H9 (cell line): ENCODE data around the gene ASS1. TPM values are rescaled to one million over a fixed set of nuclear protein-coding genes. Genes with fewer than 3 reads are reported as not detected.

Source experiments
- DNase-seq: peaks from one replicate; pipeline ENCODE4 v3.0.0-alpha.2; 2017
- H2AFZ ChIP-seq: one replicate; pipeline ENCODE4 v1.6.1; 2013; ENCODE audit warnings: mild to moderate bottlenecking, low read length, control low read depth, moderate library complexity
- H2AK5ac ChIP-seq: 2 replicates; pipeline ENCODE4 v1.6.1; 2013; ENCODE audit warnings: low read length, control low read depth, mixed read lengths; ENCODE audit not compliant: insufficient read length
- H2BK120ac ChIP-seq: one replicate; pipeline ENCODE4 v1.6.1; 2013; ENCODE audit warnings: low read depth, mild to moderate bottlenecking, low read length, control low read depth, inconsistent platforms; ENCODE audit not compliant: poor library complexity, severe bottlenecking
- H2BK12ac ChIP-seq: 2 replicates; pipeline ENCODE4 v1.6.1; 2013; ENCODE audit warnings: low read length, control low read depth, mixed read lengths, low read depth; ENCODE audit not compliant: insufficient read length
- H2BK15ac ChIP-seq: 2 replicates; pipeline ENCODE4 v1.6.1; 2013; ENCODE audit warnings: low read depth, low read length, control low read depth
- H2BK20ac ChIP-seq: one replicate; pipeline ENCODE4 v1.6.1; 2013; ENCODE audit warnings: low read depth, mild to moderate bottlenecking, low read length, control low read depth, inconsistent platforms; ENCODE audit not compliant: poor library complexity, severe bottlenecking
- H2BK5ac ChIP-seq: 2 replicates; pipeline ENCODE4 v1.6.1; 2013; ENCODE audit warnings: low read length, control low read depth, mixed read lengths; ENCODE audit not compliant: insufficient read length
- H3K14ac ChIP-seq: 2 replicates; pipeline ENCODE4 v1.6.1; 2013; ENCODE audit warnings: low read length, control low read depth; ENCODE audit not compliant: insufficient read depth
- H3K18ac ChIP-seq: 2 replicates; pipeline ENCODE4 v1.6.1; 2013; ENCODE audit warnings: low read depth, mild to moderate bottlenecking, mixed read lengths, low read length, control low read depth; ENCODE audit not compliant: insufficient read length
- H3K23ac ChIP-seq: 2 replicates; pipeline ENCODE4 v1.6.1; 2013; ENCODE audit warnings: low read length, control low read depth, mixed read lengths, low read depth; ENCODE audit not compliant: insufficient read length
- H3K23me2 ChIP-seq: 2 replicates; pipeline ENCODE4 v1.6.1; 2013; ENCODE audit warnings: low read depth, mild to moderate bottlenecking, mixed read lengths, low read length, control low read depth; ENCODE audit not compliant: insufficient read length, poor library complexity, severe bottlenecking
- H3K27ac ChIP-seq: 2 replicates; pipeline ENCODE4 v1.5.1; 2013; ENCODE audit warnings: low read length, control low read depth, mixed read lengths, low read depth; ENCODE audit not compliant: insufficient read length
- H3K27me3 ChIP-seq: 2 replicates; pipeline ENCODE4 v1.6.1; 2013; ENCODE audit warnings: low read length, control low read depth, inconsistent platforms; ENCODE audit not compliant: insufficient read depth
- H3K4ac ChIP-seq: 2 replicates; pipeline ENCODE4 v1.6.1; 2013; ENCODE audit warnings: low read depth, mild to moderate bottlenecking, control low read depth, inconsistent platforms, low read length, moderate library complexity
- H3K4me1 ChIP-seq: 2 replicates; pipeline ENCODE4 v1.6.1; 2013; ENCODE audit warnings: low read length, control low read depth, inconsistent platforms; ENCODE audit not compliant: insufficient read depth
- H3K4me2 ChIP-seq: 2 replicates; pipeline ENCODE4 v1.6.1; 2013; ENCODE audit warnings: low read length, control low read depth, mixed read lengths; ENCODE audit not compliant: insufficient read length, insufficient read depth
- H3K56ac ChIP-seq: 2 replicates; pipeline ENCODE4 v1.6.1; 2013; ENCODE audit warnings: low read depth, mild to moderate bottlenecking, mixed read lengths, low read length, control low read depth; ENCODE audit not compliant: insufficient read length
- H3K79me1 ChIP-seq: 2 replicates; pipeline ENCODE4 v1.6.1; 2013; ENCODE audit warnings: low read depth, mild to moderate bottlenecking, moderate library complexity, low read length, control low read depth, inconsistent platforms; ENCODE audit not compliant: insufficient read depth, poor library complexity, severe bottlenecking
- H3K79me2 ChIP-seq: 2 replicates; pipeline ENCODE4 v1.6.1; 2013; ENCODE audit warnings: low read length, control low read depth, inconsistent platforms; ENCODE audit not compliant: insufficient read depth
- H3K9ac ChIP-seq: 2 replicates; pipeline ENCODE4 v1.6.1; 2013; ENCODE audit warnings: low read length, control low read depth, mixed read lengths; ENCODE audit not compliant: insufficient read length; ENCODE audit errors: extremely low read depth
- H3K9me3 ChIP-seq: one replicate; pipeline ENCODE4 v1.6.1; 2013; ENCODE audit warnings: low read depth, low read length, inconsistent platforms; ENCODE audit not compliant: control insufficient read depth
- H3T11ph ChIP-seq: one replicate; pipeline ENCODE4 v1.6.1; 2013; ENCODE audit warnings: mild to moderate bottlenecking, low read length, control low read depth, inconsistent platforms
- H4K20me1 ChIP-seq: one replicate; pipeline ENCODE4 v1.6.1; 2013; ENCODE audit not compliant: control insufficient read depth, insufficient read length, insufficient read depth
- H4K5ac ChIP-seq: 2 replicates; pipeline ENCODE4 v1.6.1; 2013; ENCODE audit warnings: low read depth, mild to moderate bottlenecking, mixed read lengths, low read length, control low read depth; ENCODE audit not compliant: insufficient read length
- H4K8ac ChIP-seq: replicated peaks from 2 replicates; pipeline ENCODE4 v1.6.1; 2013; ENCODE audit warnings: low read length, control low read depth, mixed read lengths, low read depth; ENCODE audit not compliant: insufficient read length
- H4K91ac ChIP-seq: 2 replicates; pipeline ENCODE4 v1.6.1; 2013; ENCODE audit warnings: low read depth, mild to moderate bottlenecking, moderate library complexity, mixed read lengths, low read length, control low read depth; ENCODE audit not compliant: insufficient read length
- H3K27ac Mint-ChIP-seq, 3 experiments: 2 replicates in 2 of 3; 3 replicates in 1 of 3; pipeline ENCODE4 v1.8.0; 2020 to 2021; ENCODE audit warnings: mixed read lengths in 3 of 3, mild to moderate bottlenecking in 1 of 3, moderate library complexity in 1 of 3
- H3K27me3 Mint-ChIP-seq: 2 replicates; pipeline ENCODE4 v1.8.0; 2021; ENCODE audit warnings: low read depth, mild to moderate bottlenecking, moderate library complexity, mixed read lengths
- H3K36me3 Mint-ChIP-seq, 3 experiments: 2 replicates in 2 of 3; 3 replicates in 1 of 3; pipeline ENCODE4 v1.8.0; 2020 to 2021; ENCODE audit warnings: low read depth in 3 of 3, mixed read lengths in 3 of 3; ENCODE audit not compliant: insufficient read depth in 1 of 3
- H3K4me1 Mint-ChIP-seq, 2 experiments: 2 replicates each; pipeline ENCODE4 v1.8.0; 2020; ENCODE audit warnings: mixed read lengths in 2 of 2
- H3K4me3 Mint-ChIP-seq, 2 experiments: 2 replicates in 1 of 2; 3 replicates in 1 of 2; pipeline ENCODE4 v1.8.0; 2020 to 2021; ENCODE audit warnings: mild to moderate bottlenecking in 2 of 2, mixed read lengths in 2 of 2, moderate library complexity in 1 of 2
- H3K9me3 Mint-ChIP-seq, 2 experiments: 2 replicates in 1 of 2; 3 replicates in 1 of 2; pipeline ENCODE4 v1.8.0; 2020; ENCODE audit warnings: mild to moderate bottlenecking in 2 of 2, mixed read lengths in 2 of 2, moderate library complexity in 1 of 2
- CTCF ChIP-seq: fragments of 200-600 bp; sonication (generic); conservative IDR thresholded peaks from 3 replicates; pipeline ENCODE4 v1.8.0; 2021; ENCODE audit warnings: antibody characterized with exemption, mild to moderate bottlenecking
- WGBS: extraction: QIAGEN DNeasy Blood & Tissue Kit; methylation state at CpG from one replicate; pipeline ENCODE4 v1.1.7; 2013; ENCODE audit warnings: missing lambda C conversion rate, low lambda C conversion rate, mixed read lengths; ENCODE audit not compliant: insufficient read length; ENCODE audit errors: extremely low coverage; 5-methylcytosine and 5-hydroxymethylcytosine counted together
- total RNA-seq: library from RNA; stranded (reverse); gene quantifications from 2 replicates; pipeline ENCODE4 v1.2.1, GENCODE V29; 2021

The ASS1 gene
- total RNA-seq, 1 experiment from 2014 or later: 118 TPM

DNA sequence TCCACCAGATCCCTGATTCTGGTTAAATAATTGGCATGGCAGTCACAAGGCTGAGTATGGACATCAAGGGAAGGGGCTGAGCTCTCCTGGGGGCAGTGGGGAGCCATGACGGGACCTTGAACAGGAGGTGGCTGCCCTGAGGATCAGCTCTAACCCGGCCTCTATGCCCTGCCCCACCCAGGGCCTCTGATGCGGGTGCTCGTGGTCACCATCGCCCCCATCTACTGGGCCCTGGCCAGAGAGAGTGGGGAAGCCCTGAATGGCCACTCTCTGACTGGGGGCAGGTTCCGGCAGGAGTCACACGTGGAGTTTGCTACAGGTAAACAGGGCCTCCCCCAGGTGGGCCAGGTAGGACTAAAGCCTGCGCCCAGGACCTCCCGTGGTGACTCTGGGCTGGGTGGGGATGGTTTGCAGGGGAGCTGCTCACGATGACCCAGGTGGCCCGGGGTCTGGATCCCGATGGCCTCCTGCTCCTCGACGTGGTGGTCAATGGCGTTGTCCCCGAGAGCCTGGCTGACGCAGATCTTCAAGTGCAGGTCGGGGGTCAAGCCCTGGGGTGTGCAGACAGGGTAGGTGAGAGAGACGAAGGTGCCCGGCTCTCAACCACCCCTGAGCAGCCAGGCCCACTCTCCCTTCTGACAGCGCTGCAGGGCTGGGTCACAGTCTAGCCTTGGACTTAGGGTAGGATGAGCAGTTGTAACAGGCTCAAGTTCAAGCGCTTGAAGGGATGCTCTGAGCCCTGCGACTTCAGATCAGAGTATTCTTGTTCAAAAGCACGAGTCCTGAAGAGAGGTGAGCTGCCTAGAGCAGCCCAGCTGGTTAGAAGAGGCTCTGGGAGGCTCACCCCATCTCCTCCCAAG lies 19.9 kb upstream of the ASS1 start:
- H3K56ac ChIP-seq: no peak overlapping the region
- peak overlapping the region; percentile 48 to 68 (median 54); a peak in 4 of 7 replicates for H3K27ac Mint-ChIP-seq
- no peaks in the 10 kb centered on the region for H3K79me1 ChIP-seq
- H2AFZ ChIP-seq: no peak overlapping the region
- H2BK15ac ChIP-seq: no peak overlapping the region
- no peak overlapping the region for H2BK120ac ChIP-seq
- no peaks in the 10 kb centered on the region for H3K9me3 Mint-ChIP-seq
- no CpG with 5 or more reads among the region's 24 CpGs for WGBS
- no peak for TF ChIP-seq CTCF
- no peak overlapping the region for H3K14ac ChIP-seq
- peaks cover 0 to under 1% (median under 1%) of the 10 kb centered on the region in 3 experiments; a peak in 3 of 7 replicates for H3K36me3 Mint-ChIP-seq
- H2BK12ac ChIP-seq: no peak overlapping the region
- H3K27ac ChIP-seq: no peak overlapping the region
- H3K27me3 ChIP-seq: no peaks in the 10 kb centered on the region
- H3T11ph ChIP-seq: no peak overlapping the region
- peaks cover 7% of the 10 kb centered on the region for H3K27me3 Mint-ChIP-seq
- H3K4me1 ChIP-seq: peaks cover 9% of the 10 kb centered on the region
- no peak overlapping the region for H2BK5ac ChIP-seq
- peaks cover 23 to 28% of the 10 kb centered on the region in 2 experiments for H3K4me1 Mint-ChIP-seq
- H3K79me2 ChIP-seq: no peaks in the 10 kb centered on the region
- H3K4ac ChIP-seq: no peak overlapping the region
- H3K4me3 Mint-ChIP-seq: no peak overlapping the region
- no peaks in the 10 kb centered on the region for H4K20me1 ChIP-seq
- no peak overlapping the region for H4K8ac ChIP-seq
- H3K23ac ChIP-seq: no peak overlapping the region
- no peak overlapping the region for H4K91ac ChIP-seq
- no peak overlapping the region for H3K18ac ChIP-seq
- no peaks in the 10 kb centered on the region for H3K9me3 ChIP-seq
- no peak overlapping the region for H4K5ac ChIP-seq
- no peaks in the 10 kb centered on the region for H3K23me2 ChIP-seq
- no peak overlapping the region for H3K4me2 ChIP-seq
- no peak overlapping the region for H3K9ac ChIP-seq
- DNase-seq: peak; percentile 22
- H2AK5ac ChIP-seq: no peak overlapping the region
- no peak overlapping the region for H2BK20ac ChIP-seq
